ENCODE measurements around the gene MMP24.

The MMP24 gene

GRCh38 chr20:35277531-35278395 lies 51.3 kb downstream of the MMP24 start, which contains the start of gene MMP24OS:
TSS of gene MMP24OS (minus strand) at chr20:35278122. CDS start at chr20:35277929, 193 bp downstream.
- DNase-seq (ENCODE audit: low read depth in 1 of 2, low spot score in 1 of 2), result peak; percentile 74 to 78

DNA sequence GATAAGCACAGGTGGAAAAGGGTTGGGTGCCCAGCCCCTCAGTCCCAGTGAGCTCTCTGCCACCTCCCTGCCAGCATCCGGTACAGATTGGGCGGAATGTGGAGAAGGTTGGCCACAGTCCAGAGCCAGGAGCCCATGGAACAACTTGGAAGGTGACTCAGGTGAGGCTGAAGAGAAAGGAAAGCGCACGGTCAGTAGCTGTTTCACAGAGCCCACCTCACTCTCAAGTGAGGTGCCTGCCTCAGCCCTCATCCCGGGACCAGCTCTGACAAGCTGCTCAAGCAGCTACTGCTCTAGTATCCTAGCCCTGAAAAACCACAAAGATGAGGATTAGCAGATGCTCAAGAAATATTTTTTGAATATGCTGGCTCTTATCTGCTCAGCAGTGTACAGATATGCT lies 52.5 kb downstream of the MMP24 start:
- DNase-seq (ENCODE audit: low read depth in 1 of 2, low spot score in 1 of 2), result no peak

DNA sequence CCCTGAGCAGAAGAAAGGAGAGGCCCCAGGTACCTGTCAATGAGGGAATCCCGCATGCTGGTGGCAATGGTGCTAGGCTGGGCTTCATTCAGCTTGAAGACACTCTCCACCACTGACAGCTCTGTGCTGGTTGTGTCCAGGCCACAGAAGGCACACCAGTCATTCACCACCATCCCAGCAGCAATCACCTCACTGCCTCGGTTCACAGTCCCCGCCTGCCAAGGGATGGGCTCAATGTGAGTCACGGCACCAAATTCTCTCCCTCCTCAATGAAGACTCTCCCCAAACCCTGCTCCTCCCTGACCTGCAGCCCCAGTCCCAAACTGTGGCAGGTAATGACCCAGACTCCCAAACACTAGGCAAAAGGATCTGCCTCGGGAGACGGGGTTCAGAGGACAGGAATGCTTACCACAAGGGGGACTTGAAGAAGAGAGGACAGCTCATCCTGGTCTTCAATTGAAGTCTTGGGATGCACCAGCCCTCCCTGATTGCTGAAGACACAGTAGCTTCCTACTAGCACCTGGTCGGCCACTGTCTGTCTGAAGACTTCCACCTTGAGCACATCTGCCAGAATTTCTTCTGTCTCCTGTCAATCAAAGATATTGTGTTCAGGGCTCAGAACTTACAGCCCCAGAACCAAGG lies 53.2 kb downstream of the MMP24 start:
- no peak for DNase-seq (ENCODE audit: low read depth in 1 of 2, low spot score in 1 of 2)

GRCh38 chr20:35280523-35280922 lies 54.0 kb downstream of the MMP24 start:
- no peak for DNase-seq (ENCODE audit: low read depth in 1 of 2, low spot score in 1 of 2)

DNA sequence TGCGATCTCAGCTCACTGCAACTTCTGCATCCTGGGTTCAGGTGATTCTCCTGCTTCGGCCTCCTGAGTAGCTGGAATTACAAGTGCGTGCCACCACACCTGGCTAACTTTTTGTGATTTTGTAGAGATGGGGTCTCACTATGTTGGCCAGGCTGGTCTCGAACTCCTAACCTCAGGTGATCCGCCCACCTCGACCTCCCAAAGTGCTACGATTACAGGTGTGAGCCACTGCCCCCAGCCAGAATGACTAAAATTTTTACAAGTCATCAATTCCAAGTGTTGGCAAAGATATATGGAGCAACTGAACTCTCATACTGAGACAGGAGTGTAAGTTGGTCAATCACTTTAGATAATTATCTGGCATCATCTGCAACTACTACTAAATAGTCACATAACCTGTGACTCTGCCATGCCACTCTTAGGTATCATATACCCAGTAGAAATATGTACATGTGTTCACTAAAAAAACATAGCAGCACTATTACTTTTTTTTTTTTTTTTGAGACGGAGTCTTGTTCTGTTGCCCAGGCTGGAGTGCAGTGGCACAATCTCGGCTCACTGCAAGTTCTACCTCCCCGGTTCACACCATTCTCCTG lies 55.1 kb downstream of the MMP24 start:
- DNase-seq (ENCODE audit: low read depth in 1 of 2, low spot score in 1 of 2), result no peak

GRCh38 chr20:35283441-35284266 lies 57.2 kb downstream of the MMP24 start:
- no peak for DNase-seq (ENCODE audit: low read depth in 1 of 2, low spot score in 1 of 2)

GRCh38 chr20:35284267-35284991 lies 57.9 kb downstream of the MMP24 start, which contains the start of gene EIF6:
TSS of gene EIF6 (minus strand) at chr20:35284772. CDS start at chr20:35284487, 285 bp downstream.
- DNase-seq (ENCODE audit: low read depth in 1 of 2, low spot score in 1 of 2), result peak; percentile 36 to 64

- DNase-seq (ENCODE audit: low read depth in 1 of 2, low spot score in 1 of 2), result no peak
Measured at GRCh38 chr20:35284992-35285805, 58.7 kb downstream of the MMP24 start.

- no peak for DNase-seq (ENCODE audit: low read depth in 1 of 2, low spot score in 1 of 2)
Measured at GRCh38 chr20:35285806-35286076, 59.3 kb downstream of the MMP24 start.

GRCh38 chr20:35286077-35286898 lies 59.8 kb downstream of the MMP24 start:
- no peak for DNase-seq (ENCODE audit: low read depth in 1 of 2, low spot score in 1 of 2)

DNA sequence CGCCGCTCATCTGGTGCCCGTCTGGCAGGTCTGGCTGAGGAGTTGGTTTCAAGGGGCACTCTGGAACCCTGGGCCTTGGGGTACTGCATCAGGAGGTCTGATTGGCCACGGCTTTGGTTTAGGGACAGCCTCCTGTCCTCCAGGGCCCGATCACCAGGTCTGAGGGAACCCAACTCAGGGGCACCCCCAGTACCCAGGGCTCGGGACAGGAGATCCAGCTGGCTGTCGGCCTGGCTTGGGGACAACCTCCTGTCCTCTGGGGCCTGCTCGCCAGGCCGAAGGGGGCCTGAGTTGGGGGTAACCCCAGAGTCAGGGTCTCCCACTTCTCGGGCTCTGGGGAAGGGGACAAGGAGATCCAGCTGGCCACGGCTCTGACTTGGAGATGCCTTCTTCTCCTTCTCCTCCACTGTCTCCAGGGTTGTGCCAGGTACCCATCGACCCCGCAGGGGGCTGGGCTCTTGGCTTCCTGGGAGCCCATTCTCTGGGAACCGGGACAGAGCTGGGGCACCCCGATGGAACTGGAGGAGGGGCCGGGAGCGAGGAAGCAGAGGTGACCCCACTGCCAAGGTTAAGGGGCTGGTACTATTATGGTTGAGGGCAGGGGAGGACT lies 60.5 kb downstream of the MMP24 start:
- DNase-seq (ENCODE audit: low read depth in 1 of 2, low spot score in 1 of 2), result no peak

GRCh38 chr20:35287509-35288324 lies 61.2 kb downstream of the MMP24 start:
- DNase-seq (ENCODE audit: low read depth in 1 of 2, low spot score in 1 of 2), result no peak

- DNase-seq (ENCODE audit: low read depth in 1 of 2, low spot score in 1 of 2), result no peak
Measured at GRCh38 chr20:35288325-35289060, 62.0 kb downstream of the MMP24 start.

DNA sequence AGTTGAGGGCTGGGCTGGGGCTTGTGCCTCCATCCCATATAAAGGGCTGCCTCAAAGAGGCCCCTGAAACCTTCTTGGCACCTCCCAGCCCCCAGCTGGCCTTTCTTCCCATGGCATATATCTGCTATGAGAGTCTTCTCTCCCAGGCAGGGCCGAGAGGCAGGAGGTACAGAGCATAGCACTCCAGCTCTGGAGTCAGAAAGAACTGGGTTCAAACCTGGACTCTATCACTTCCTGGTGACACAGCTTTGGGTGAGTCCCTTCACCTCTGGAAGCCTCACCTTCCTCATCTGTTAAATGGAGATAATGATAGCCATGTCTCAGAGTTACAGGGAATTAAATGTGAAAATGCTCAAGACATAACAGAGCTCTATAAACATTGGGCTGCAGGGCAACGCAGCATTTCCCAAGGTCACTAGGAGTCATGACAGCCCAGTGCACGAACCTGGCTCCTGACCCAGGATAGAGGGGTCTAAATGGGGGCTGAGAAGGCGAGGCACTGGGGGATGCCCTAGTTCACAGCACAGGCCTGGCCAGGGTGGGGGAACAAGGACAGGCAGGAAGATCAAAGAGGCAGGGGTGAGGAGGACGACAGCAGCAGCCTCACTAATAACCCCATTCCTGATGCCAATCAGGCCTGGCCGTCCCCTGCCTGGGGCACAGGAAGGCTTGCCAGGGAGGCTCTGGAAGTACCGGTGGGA lies 63.8 kb downstream of the MMP24 start:
- DNase-seq (ENCODE audit: low read depth in 1 of 2, low spot score in 1 of 2), result no peak

DNA sequence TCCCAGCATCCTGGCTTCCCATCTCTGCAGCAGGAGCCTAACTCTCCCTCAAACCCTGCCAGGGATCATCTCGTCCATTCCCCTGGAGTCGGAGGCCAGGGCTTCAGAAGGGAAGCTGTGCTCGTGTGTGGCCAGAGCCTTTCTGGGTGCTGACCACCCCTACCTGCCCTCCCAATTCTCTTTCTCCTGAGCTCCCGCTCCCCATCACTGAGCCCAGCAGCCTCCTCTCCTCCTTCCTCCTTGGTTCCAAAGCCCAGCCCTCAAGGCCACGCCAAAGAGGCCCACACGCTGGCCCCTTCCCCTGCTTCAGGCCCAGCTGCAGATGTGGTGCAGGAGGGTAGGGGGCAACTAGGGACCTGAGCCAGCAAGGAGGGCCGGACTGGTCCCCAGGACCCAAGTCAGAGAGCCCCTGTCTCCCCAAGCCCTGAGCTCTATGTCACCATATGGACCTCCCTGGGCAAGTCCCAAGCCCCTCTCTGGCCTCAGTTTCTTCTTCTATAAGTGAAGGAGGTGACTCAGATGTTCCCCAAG lies 64.5 kb downstream of the MMP24 start:
- no peak for DNase-seq (ENCODE audit: low read depth in 1 of 2, low spot score in 1 of 2)

Measured in stimulated activated CD4-positive, alpha-beta T cell treated with anti-CD3 and anti-CD28 coated beads, Interleukin-15, amount 100 ng/mL, for 1 hour (primary cell).